HepG2 (cell line): ENCODE data around the gene ASTN2. TPM values are rescaled to one million over a fixed set of nuclear protein-coding genes. Genes with fewer than 3 reads are reported as not detected.

Source experiments
- ATAC-seq: fragments of 200-7000 bp; cut with Tn5 transposase; 3 replicates; pipeline ENCODE4 v1.9.1; 2020; ENCODE audit warnings: mild to moderate bottlenecking, moderate library complexity
- BruUV-seq: library from RNA; stranded (reverse); fragments of 400-500 nt; replicated peaks from 2 replicates; lab custom pipeline; 2021; lab: Mats Ljungman, UMichigan
- CTCF ChIA-PET: fragments of 300-600 bp; formaldehyde crosslinking; extraction: SDS; loops from one replicate; lab custom pipeline; 2021; ENCODE audit warnings: low total read pairs, inconsistent platforms, low intra/inter-chr PET ratio; lab: Yijun Ruan, JAX
- POLR2A ChIA-PET: fragments of 350-600 bp; sonication (Branson Sonifier 250); formaldehyde crosslinking; loops from one replicate; lab custom pipeline; 2020; ENCODE audit warnings: antibody characterized with exemption, inconsistent platforms; lab: Yijun Ruan, JAX
- DNase-seq: peaks from one replicate; pipeline ENCODE4 v3.0.0-alpha.2; 2015; ENCODE audit warnings: low spot score
- FAIRE-seq: peaks from 3 replicates; lab custom pipeline; 2011; peaks lifted over from hg19 to GRCh38; lab: Jason Lieb, UNC
- H2AFZ ChIP-seq: one replicate; pipeline ENCODE4 v1.6.1; 2011; ENCODE audit warnings: low read length, inconsistent platforms
- H3K27ac ChIP-seq: fragments of 300-600 bp; 3 replicates; pipeline ENCODE4 v1.8.0; 2011; ENCODE audit warnings: mixed run types, mild to moderate bottlenecking, mixed read lengths, low read length, inconsistent platforms; ENCODE audit not compliant: insufficient read depth; ENCODE audit errors: extremely low read length
- H3K27me3 ChIP-seq, 2 experiments: fragments of 200-600 bp in 1 of 2; 2 replicates in 1 of 2; 3 replicates in 1 of 2; pipeline versions ENCODE4 v1.6.0 to v1.8.0; 2011; ENCODE audit warnings: low read length in 2 of 2, mild to moderate bottlenecking in 2 of 2, moderate library complexity in 2 of 2, inconsistent platforms in 1 of 2; ENCODE audit not compliant: insufficient read depth in 2 of 2, control insufficient read depth in 1 of 2
- H3K36me3 ChIP-seq, 2 experiments: fragments of 200-600 bp in 1 of 2; replicated peaks in 1 of 2; 2 replicates in 1 of 2; 3 replicates in 1 of 2; pipeline versions ENCODE4 v1.5.1 to v1.8.0; 2011; ENCODE audit warnings: low read length in 2 of 2, inconsistent platforms in 1 of 2; ENCODE audit not compliant: insufficient read depth in 2 of 2, control insufficient read depth in 1 of 2
- H3K4me1 ChIP-seq: 2 replicates; pipeline ENCODE4 v1.5.1; 2012; ENCODE audit warnings: low read length, inconsistent platforms; ENCODE audit not compliant: insufficient read depth
- H3K4me2 ChIP-seq: 2 replicates; pipeline ENCODE4 v1.6.0; 2011; ENCODE audit warnings: low read depth, low read length, inconsistent platforms
- H3K4me3 ChIP-seq, 3 experiments: fragments of 200-600 bp in 1 of 3; sonication (generic), shearing (Covaris generic) in 1 of 3; replicated peaks in 1 of 3; 2 replicates each; pipeline ENCODE4 v1.5.1; 2011 to 2016; ENCODE audit warnings: low read length in 3 of 3, inconsistent platforms in 2 of 3, low read depth in 2 of 3, mild to moderate bottlenecking in 2 of 3, control low read depth in 1 of 3, mixed read lengths in 1 of 3; ENCODE audit not compliant: insufficient read depth in 1 of 3
- H3K79me2 ChIP-seq: one replicate; pipeline ENCODE4 v1.6.1; 2011; ENCODE audit warnings: low read length, inconsistent platforms; ENCODE audit not compliant: insufficient read depth
- H3K9ac ChIP-seq: 2 replicates; pipeline ENCODE4 v1.6.0; 2011; ENCODE audit warnings: mild to moderate bottlenecking, low read depth, low read length, inconsistent platforms; ENCODE audit not compliant: insufficient read depth
- H3K9me3 ChIP-seq: 2 replicates; pipeline ENCODE4 v1.5.1; 2012; ENCODE audit warnings: mild to moderate bottlenecking, low read length
- H4K20me1 ChIP-seq: 2 replicates; pipeline ENCODE4 v1.6.0; 2011; ENCODE audit warnings: inconsistent platforms, mild to moderate bottlenecking, low read length, moderate library complexity; ENCODE audit not compliant: insufficient read depth
- ATF1 ChIP-seq: IDR thresholded peaks from 2 replicates; pipeline ENCODE4 v1.6.1; 2016; ENCODE audit warnings: mild to moderate bottlenecking, control low read depth
- ERF ChIP-seq: IDR thresholded peaks from 2 replicates; pipeline ENCODE4 v1.6.1; 2018; ENCODE audit warnings: missing biosample characterization, missing genetic modification reagents
- KAT7 ChIP-seq: IDR thresholded peaks from 2 replicates; pipeline ENCODE4 v1.6.1; 2018; ENCODE audit warnings: borderline replicate concordance, missing compliant biosample characterization
- MAFF ChIP-seq: IDR thresholded peaks from 2 replicates; pipeline ENCODE4 v1.6.1; 2011; ENCODE audit warnings: low read depth, low read length, improper control_type of control experiment
- MAFK ChIP-seq, 2 experiments: IDR thresholded peaks in 1 of 2; conservative IDR thresholded peaks in 1 of 2; 2 replicates each; pipeline ENCODE4 v1.6.1; 2011; ENCODE audit warnings: improper control_type of control experiment in 2 of 2, low read length in 2 of 2
- STAT5B ChIP-seq: sonication (generic); formaldehyde crosslinking; IDR thresholded peaks from 2 replicates; pipeline ENCODE4 v1.4.0; 2020; ENCODE audit warnings: missing genetic modification reagents
- WIZ ChIP-seq: sonication (generic); formaldehyde crosslinking; IDR thresholded peaks from 2 replicates; pipeline ENCODE4 v1.5.1; 2020; ENCODE audit warnings: mild to moderate bottlenecking, missing genetic modification reagents
- ZNF343 ChIP-seq: sonication (generic); formaldehyde crosslinking; IDR thresholded peaks from 2 replicates; pipeline ENCODE4 v1.4.0; 2020; ENCODE audit warnings: mild to moderate bottlenecking, missing genetic modification reagents
- ZNF431 ChIP-seq: sonication (generic); formaldehyde crosslinking; IDR thresholded peaks from 2 replicates; pipeline ENCODE4 v1.9.0; 2022; ENCODE audit warnings: missing genetic modification reagents, low read depth, mild to moderate bottlenecking, borderline replicate concordance
- ZNF510 ChIP-seq: sonication (generic); formaldehyde crosslinking; IDR thresholded peaks from 2 replicates; pipeline ENCODE4 v1.4.0; 2020; ENCODE audit warnings: low read depth, mild to moderate bottlenecking, missing genetic modification reagents
- ZNF746 ChIP-seq: sonication (generic); formaldehyde crosslinking; IDR thresholded peaks from 2 replicates; pipeline ENCODE4 v1.8.0; 2022; ENCODE audit warnings: mild to moderate bottlenecking, missing genetic modification reagents
- ZNF747 ChIP-seq: sonication (generic); formaldehyde crosslinking; IDR thresholded peaks from 2 replicates; pipeline ENCODE4 v1.8.1; 2023; ENCODE audit warnings: missing genetic modification reagents, mild to moderate bottlenecking, borderline replicate concordance
- WGBS: methylation state at CpG from one replicate; pipeline ENCODE4 v1.1.6; 2017; ENCODE audit warnings: low lambda C conversion rate; 5-methylcytosine and 5-hydroxymethylcytosine counted together
- in situ Hi-C: cut with HindIII; loops from 2 replicates; pipeline ENCODE4 v1.10.0; 2017; ENCODE audit warnings: low pct_unique_long_range_greater_than_20kb; ENCODE audit not compliant: extremely low pct_ligation_motif_present
- intact Hi-C: fragments of 100-400 bp; cut with micrococcal nuclease; formaldehyde crosslinking; loops from one replicate; pipeline ENCODE4 v1.10.0; 2022; ENCODE audit not compliant: unreplicated experiment
- polyA plus RNA-seq, 8 experiments: library from polyadenylated mRNA; depleted of rRNA in 3 of 8; stranded (reverse) in 7 of 8; unstranded in 1 of 8; fragments of >200 nt; fragmentation: Illumina TruSeq in 4 of 8; extraction: Trizol in 4 of 8; gene quantifications; 2 replicates each; pipeline versions ENCODE4 v1.2.1 to v1.2.3, GENCODE V29; 2011 to 2016; ENCODE audit warnings: low read depth in 4 of 8, missing spikeins in 1 of 8, mixed read lengths in 1 of 8; ENCODE audit not compliant: insufficient read depth in 1 of 8
- total RNA-seq, 5 experiments: library from RNA; depleted of rRNA; stranded (reverse); fragments of >200 nt; fragmentation: Illumina TruSeq; extraction: Trizol; gene quantifications; 2 replicates each; pipeline ENCODE4 v1.2.3, GENCODE V29; 2016; ENCODE audit warnings: low read depth in 1 of 5
- TF ChIP-seq, protein P1 (sequence below): sonication (generic); formaldehyde crosslinking; IDR thresholded peaks from 2 replicates; pipeline ENCODE4 v1.8.1; 2022; ENCODE audit warnings: low read depth, mild to moderate bottlenecking, missing genetic modification reagents
- TF ChIP-seq, protein P2 (sequence below): IDR thresholded peaks from 2 replicates; pipeline ENCODE4 v1.6.1; 2018; ENCODE audit warnings: missing genetic modification reagents
- TF ChIP-seq, protein P3 (sequence below): sonication (generic); formaldehyde crosslinking; IDR thresholded peaks from 2 replicates; pipeline ENCODE4 v1.5.0; 2020; ENCODE audit warnings: mild to moderate bottlenecking, missing genetic modification reagents, borderline replicate concordance

ASTN2 gene
- total and polyA plus RNA-seq, 2 of the 13 experiments (the other 11 are each of a cell fraction or from before 2014, with no cell fraction given): 5.2 to 13.5 TPM

DNA sequence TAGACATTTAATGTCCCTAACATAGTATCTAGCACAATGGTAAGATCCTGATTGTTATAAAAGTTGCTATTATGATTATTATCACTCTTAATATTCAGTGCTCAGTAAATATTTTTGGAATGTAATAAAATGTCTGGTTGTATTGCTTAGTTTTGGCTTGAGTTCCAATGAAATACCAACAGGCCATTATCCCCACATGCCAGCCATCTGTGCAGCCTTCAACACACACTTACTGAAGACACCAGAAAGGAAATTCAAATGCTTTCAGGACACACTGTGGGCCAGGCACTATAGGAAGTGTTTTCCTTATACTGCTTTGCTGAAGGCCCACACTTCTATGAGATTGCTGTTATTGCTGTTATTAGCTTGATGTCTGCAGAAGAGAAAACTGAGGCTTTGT lies 570.2 kb downstream of the ASTN2 start (continued):
- TF ChIP-seq ZNF343 (CRISPR knock-in tag) (no peak), ATF1 (no peak), STAT5B (CRISPR knock-in tag) (no peak), ERF (CRISPR knock-in tag) (no peak), KAT7 (no peak), ZNF747 (no peak), ZNF746 (CRISPR knock-in tag) (no peak), WIZ (CRISPR knock-in tag) (no peak)
- TF ChIP-seq, protein P1, sequence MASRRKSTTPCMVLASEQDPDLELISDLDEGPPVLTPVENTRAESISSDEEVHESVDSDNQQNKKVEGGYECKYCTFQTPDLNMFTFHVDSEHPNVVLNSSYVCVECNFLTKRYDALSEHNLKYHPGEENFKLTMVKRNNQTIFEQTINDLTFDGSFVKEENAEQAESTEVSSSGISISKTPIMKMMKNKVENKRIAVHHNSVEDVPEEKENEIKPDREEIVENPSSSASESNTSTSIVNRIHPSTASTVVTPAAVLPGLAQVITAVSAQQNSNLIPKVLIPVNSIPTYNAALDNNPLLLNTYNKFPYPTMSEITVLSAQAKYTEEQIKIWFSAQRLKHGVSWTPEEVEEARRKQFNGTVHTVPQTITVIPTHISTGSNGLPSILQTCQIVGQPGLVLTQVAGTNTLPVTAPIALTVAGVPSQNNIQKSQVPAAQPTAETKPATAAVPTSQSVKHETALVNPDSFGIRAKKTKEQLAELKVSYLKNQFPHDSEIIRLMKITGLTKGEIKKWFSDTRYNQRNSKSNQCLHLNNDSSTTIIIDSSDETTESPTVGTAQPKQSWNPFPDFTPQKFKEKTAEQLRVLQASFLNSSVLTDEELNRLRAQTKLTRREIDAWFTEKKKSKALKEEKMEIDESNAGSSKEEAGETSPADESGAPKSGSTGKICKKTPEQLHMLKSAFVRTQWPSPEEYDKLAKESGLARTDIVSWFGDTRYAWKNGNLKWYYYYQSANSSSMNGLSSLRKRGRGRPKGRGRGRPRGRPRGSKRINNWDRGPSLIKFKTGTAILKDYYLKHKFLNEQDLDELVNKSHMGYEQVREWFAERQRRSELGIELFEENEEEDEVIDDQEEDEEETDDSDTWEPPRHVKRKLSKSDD (CRISPR knock-in tag): no peak
- TF ChIP-seq, protein P2, sequence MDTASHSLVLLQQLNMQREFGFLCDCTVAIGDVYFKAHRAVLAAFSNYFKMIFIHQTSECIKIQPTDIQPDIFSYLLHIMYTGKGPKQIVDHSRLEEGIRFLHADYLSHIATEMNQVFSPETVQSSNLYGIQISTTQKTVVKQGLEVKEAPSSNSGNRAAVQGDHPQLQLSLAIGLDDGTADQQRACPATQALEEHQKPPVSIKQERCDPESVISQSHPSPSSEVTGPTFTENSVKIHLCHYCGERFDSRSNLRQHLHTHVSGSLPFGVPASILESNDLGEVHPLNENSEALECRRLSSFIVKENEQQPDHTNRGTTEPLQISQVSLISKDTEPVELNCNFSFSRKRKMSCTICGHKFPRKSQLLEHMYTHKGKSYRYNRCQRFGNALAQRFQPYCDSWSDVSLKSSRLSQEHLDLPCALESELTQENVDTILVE (CRISPR knock-in tag): no peak

DNA sequence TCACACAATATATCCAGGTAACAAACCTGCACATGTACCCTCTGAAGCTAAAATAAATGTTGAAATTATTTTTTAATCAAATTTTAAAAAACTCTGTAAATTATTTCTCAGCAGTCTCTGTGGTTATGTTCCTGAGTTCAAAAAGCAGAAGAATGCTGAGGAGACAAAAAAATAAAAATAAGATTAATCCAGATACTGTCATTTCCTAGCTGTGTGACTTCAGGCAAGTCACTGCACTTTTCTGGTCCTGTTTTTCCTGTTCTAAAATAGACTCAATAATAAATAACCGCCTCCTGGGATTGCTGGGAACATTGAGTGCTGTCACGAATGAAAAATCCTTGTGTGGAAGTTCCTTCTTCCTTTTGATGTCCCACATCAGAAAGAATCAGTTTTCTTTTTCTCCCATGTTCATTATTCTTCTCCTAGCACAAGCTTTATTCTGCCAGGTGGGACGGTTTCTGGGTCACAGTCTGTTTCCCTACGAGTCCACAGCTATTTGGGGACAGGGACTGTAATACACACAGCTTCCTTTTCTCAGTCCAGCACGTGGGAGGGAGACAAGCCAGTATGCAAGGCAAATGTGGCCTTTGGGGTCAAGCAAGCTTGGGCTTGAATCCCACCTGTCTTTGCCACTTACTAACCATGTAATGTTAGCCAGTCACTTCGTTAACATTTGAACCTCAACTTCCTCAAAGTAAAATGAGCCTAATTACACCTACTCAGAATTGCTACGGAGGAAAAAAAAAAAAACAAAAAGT lies 570.8 kb downstream of the ASTN2 start:
- TF ChIP-seq ZNF510 (no peak), ZNF431 (CRISPR knock-in tag) (no peak), MAFF (peak; percentile 46; the same call in 1 of the 2 replicates), MAFK (conservative IDR thresholded peaks at IDR 0.05 in 1 of 2, IDR thresholded peaks at IDR 0.05 in 1 of 2; ENCODE audit: low read length in 2 of 2) (peak; percentile 54 to 76; a peak in 3 of 4 replicates)
- TF ChIP-seq, protein P3, sequence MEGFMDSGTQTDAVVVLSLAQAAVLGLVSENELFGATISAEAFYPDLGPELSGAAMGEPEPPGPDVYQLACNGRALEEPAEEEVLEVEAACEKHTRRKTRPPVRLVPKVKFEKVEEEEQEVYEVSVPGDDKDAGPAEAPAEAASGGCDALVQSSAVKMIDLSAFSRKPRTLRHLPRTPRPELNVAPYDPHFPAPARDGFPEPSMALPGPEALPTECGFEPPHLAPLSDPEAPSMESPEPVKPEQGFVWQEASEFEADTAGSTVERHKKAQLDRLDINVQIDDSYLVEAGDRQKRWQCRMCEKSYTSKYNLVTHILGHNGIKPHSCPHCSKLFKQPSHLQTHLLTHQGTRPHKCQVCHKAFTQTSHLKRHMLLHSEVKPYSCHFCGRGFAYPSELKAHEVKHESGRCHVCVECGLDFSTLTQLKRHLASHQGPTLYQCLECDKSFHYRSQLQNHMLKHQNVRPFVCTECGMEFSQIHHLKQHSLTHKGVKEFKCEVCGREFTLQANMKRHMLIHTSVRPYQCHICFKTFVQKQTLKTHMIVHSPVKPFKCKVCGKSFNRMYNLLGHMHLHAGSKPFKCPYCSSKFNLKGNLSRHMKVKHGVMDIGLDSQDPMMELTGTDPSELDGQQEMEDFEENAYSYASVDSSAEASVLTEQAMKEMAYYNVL (CRISPR knock-in tag): no peak
- TF ChIP-seq, all 625 proteins: peak for 2
- Histone ChIP-seq H3K36me3 (no peaks in the 10 kb centered on the region), H3K4me1 (no peaks in the 10 kb centered on the region), H2AFZ (no peak overlapping the region), H3K9me3 (no peaks in the 10 kb centered on the region), H3K79me2 (no peaks in the 10 kb centered on the region), H3K9ac (no peak overlapping the region), H3K27me3 (no peaks in the 10 kb centered on the region; a peak in 1 of 5 replicates), H3K27ac (no peak overlapping the region), H4K20me1 (no peaks in the 10 kb centered on the region), H3K4me3 (no peak overlapping the region), H3K4me2 (no peak overlapping the region)
- CTCF ChIA-PET: no interaction called here
- no TSS peak for BruUV-seq
- in situ Hi-C loops (no loop called here), intact Hi-C loops (no loop called here)
- DNase-seq (no peak), ATAC-seq (no peak), FAIRE-seq (no peak)
- POLR2A ChIA-PET: no interaction called here
- 9% methylated on average over 7 of the region's 7 CpGs for WGBS
